Fibroblast of the conjunctiva (primary cell): Measurements from ENCODE around the gene UNC13A.

Experiments used
- DNase-seq: peaks from one replicate; pipeline ENCODE4 v3.0.0-alpha.2; 2010; ENCODE audit warnings: low read depth

Gene UNC13A

GRCh38 chr19:17706750-17707181 lies 18.6 kb upstream of the UNC13A start:
- no peak for DNase-seq

GRCh38 chr19:17703824-17704463 lies 15.8 kb upstream of the UNC13A start:
- no peak for DNase-seq

GRCh38 chr19:17695198-17695597 lies 7.0 kb upstream of the UNC13A start:
- DNase-seq: no peak

- no peak for DNase-seq
Observed at GRCh38 chr19:17692566-17692965, 4.4 kb upstream of the UNC13A start.

- no peak for DNase-seq
Observed at GRCh38 chr19:17688853-17689595, 870 bp upstream of the UNC13A start.

GRCh38 chr19:17687141-17687856 lies 855 bp downstream of the UNC13A start:
- DNase-seq: no peak

- DNase-seq: no peak
Observed at GRCh38 chr19:17686592-17687024, 1.5 kb downstream of the UNC13A start.

- no peak for DNase-seq
Observed at GRCh38 chr19:17686023-17686521, 2.1 kb downstream of the UNC13A start.

GRCh38 chr19:17685451-17686022 lies 2.6 kb downstream of the UNC13A start:
- DNase-seq: no peak

- DNase-seq: no peak
Observed at GRCh38 chr19:17684256-17684655, 3.9 kb downstream of the UNC13A start.

GRCh38 chr19:17683078-17683477 lies 5.1 kb downstream of the UNC13A start:
- no peak for DNase-seq

GRCh38 chr19:17682273-17682672 lies 5.9 kb downstream of the UNC13A start:
- DNase-seq: no peak

GRCh38 chr19:17681505-17682125 lies 6.5 kb downstream of the UNC13A start:
- DNase-seq: no peak

- no peak for DNase-seq
Observed at GRCh38 chr19:17680230-17680722, 7.9 kb downstream of the UNC13A start.

- DNase-seq: no peak
Observed at GRCh38 chr19:17679526-17680229, 8.5 kb downstream of the UNC13A start.

- no peak for DNase-seq
Observed at GRCh38 chr19:17678836-17679235, 9.3 kb downstream of the UNC13A start.

GRCh38 chr19:17677002-17677401 lies 11.2 kb downstream of the UNC13A start:
- no peak for DNase-seq

- no peak for DNase-seq
Observed at GRCh38 chr19:17676295-17676694, 11.9 kb downstream of the UNC13A start.

- DNase-seq: no peak
Observed at GRCh38 chr19:17673937-17674799, 14.0 kb downstream of the UNC13A start.

GRCh38 chr19:17671906-17672305 lies 16.2 kb downstream of the UNC13A start:
- no peak for DNase-seq
